Uterus (tissue), 2 donors: ENCODE measurements around the gene USP47.

Source experiments
- CTCF ChIP-seq, 4 experiments: fragments of 200-600 bp in 2 of 4; fragments of 450-650 bp in 2 of 4; sonication (generic) in 2 of 4; IDR thresholded peaks; one replicate each; pipeline ENCODE4 v1.5.1; 2016 to 2019; ENCODE audit warnings: antibody characterized with exemption in 4 of 4, mild to moderate bottlenecking in 2 of 4, moderate library complexity in 1 of 4
- POLR2A ChIP-seq, 2 donors: fragments of 450-650 bp; IDR thresholded peaks; one replicate each; pipeline ENCODE4 v1.6.1; 2016; ENCODE audit warnings: antibody characterized with exemption in 2 of 2, mild to moderate bottlenecking in 1 of 2, moderate library complexity in 1 of 2

- TF ChIP-seq CTCF (IDR thresholded peaks at IDR 0.05) (no peak), POLR2A (IDR thresholded peaks at IDR 0.05) (no peak)
Observed at GRCh38 chr11:11843642-11844041, 1.9 kb downstream of the USP47 start.
